KMS-11 (cell line): ENCODE data around the gene ATXN2.

ENCODE experiments used
- H2AFZ ChIP-seq: fragments of 200-600 bp; sonication (generic); 2 replicates; pipeline ENCODE4 v1.6.1; 2016; ENCODE audit warnings: antibody characterized with exemption, mixed run types, low read depth
- H3K27ac ChIP-seq: fragments of 200-600 bp; sonication (generic); 2 replicates; pipeline ENCODE4 v1.6.1; 2016; ENCODE audit warnings: mild to moderate bottlenecking, mixed run types
- H3K27me3 ChIP-seq: fragments of 200-600 bp; sonication (generic); 2 replicates; pipeline ENCODE4 v1.6.1; 2017; ENCODE audit warnings: mild to moderate bottlenecking, low read depth, mixed run types, moderate library complexity; ENCODE audit not compliant: insufficient read depth
- H3K36me3 ChIP-seq: fragments of 200-600 bp; sonication (generic); 2 replicates; pipeline ENCODE4 v1.6.1; 2017; ENCODE audit warnings: mild to moderate bottlenecking, mixed run types; ENCODE audit not compliant: insufficient read depth
- H3K4me1 ChIP-seq: fragments of 200-600 bp; sonication (generic); 2 replicates; pipeline ENCODE4 v1.6.1; 2016; ENCODE audit warnings: mild to moderate bottlenecking, low read depth, mixed run types; ENCODE audit not compliant: poor library complexity, severe bottlenecking
- H3K4me2 ChIP-seq: fragments of 200-600 bp; sonication (generic); 2 replicates; pipeline ENCODE4 v1.7.0; 2016; ENCODE audit warnings: mild to moderate bottlenecking, mixed run types
- H3K4me3 ChIP-seq: fragments of 200-600 bp; sonication (generic); IDR thresholded peaks from 2 replicates; pipeline ENCODE4 v1.6.1; 2017; ENCODE audit warnings: low read depth, low read length, mixed read lengths; ENCODE audit not compliant: insufficient read depth
- H3K79me2 ChIP-seq: fragments of 200-600 bp; sonication (generic); 2 replicates; pipeline ENCODE4 v1.6.1; 2016; ENCODE audit warnings: low read depth, mixed run types; ENCODE audit not compliant: insufficient read depth
- H3K9ac ChIP-seq: fragments of 200-600 bp; sonication (generic); 2 replicates; pipeline ENCODE4 v1.6.1; 2016; ENCODE audit warnings: mild to moderate bottlenecking, mixed run types
- H4K20me1 ChIP-seq: fragments of 200-600 bp; sonication (generic); 2 replicates; pipeline ENCODE4 v1.6.1; 2016; ENCODE audit warnings: mild to moderate bottlenecking, mixed run types; ENCODE audit not compliant: insufficient read depth
- TF ChIP-seq, protein P1 (sequence below): fragments of 200-600 bp; sonication (generic); conservative IDR thresholded peaks from 2 replicates; pipeline ENCODE4 v1.6.1; 2017; ENCODE audit warnings: low read depth, mild to moderate bottlenecking, antibody characterized with exemption, low read length, moderate library complexity, mixed read lengths

Gene ATXN2

DNA sequence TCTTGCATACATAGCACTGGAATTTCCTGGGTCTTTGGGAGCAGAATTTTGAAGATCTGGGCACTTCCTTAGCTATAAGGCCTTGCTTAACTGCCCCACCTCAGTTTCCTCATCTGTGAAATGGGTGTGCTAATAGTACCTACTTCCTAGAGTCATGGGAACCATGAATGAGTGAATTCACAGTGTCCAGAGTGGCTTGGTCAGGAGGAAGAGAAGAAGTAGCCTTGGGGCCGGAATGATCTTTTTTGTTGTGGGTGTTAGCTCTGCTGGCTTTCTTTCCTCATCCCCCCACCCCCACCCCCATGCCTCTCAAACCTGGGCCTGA, 191.0 kb downstream of the ATXN2 start:
- TF ChIP-seq, protein P1, sequence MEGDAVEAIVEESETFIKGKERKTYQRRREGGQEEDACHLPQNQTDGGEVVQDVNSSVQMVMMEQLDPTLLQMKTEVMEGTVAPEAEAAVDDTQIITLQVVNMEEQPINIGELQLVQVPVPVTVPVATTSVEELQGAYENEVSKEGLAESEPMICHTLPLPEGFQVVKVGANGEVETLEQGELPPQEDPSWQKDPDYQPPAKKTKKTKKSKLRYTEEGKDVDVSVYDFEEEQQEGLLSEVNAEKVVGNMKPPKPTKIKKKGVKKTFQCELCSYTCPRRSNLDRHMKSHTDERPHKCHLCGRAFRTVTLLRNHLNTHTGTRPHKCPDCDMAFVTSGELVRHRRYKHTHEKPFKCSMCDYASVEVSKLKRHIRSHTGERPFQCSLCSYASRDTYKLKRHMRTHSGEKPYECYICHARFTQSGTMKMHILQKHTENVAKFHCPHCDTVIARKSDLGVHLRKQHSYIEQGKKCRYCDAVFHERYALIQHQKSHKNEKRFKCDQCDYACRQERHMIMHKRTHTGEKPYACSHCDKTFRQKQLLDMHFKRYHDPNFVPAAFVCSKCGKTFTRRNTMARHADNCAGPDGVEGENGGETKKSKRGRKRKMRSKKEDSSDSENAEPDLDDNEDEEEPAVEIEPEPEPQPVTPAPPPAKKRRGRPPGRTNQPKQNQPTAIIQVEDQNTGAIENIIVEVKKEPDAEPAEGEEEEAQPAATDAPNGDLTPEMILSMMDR: no peak
- H4K20me1 ChIP-seq: no peaks in the 10 kb centered on the region
- H3K79me2 ChIP-seq: peaks cover 47% of the 10 kb centered on the region
- peak overlapping the region; percentile 73; the same call in 1 of the 2 replicates for H3K4me2 ChIP-seq
- H2AFZ ChIP-seq: no peak overlapping the region
- no peaks in the 10 kb centered on the region for H3K27me3 ChIP-seq
- H3K36me3 ChIP-seq: no peaks in the 10 kb centered on the region
- no peak overlapping the region for H3K4me3 ChIP-seq
- H3K27ac ChIP-seq: no peak overlapping the region
- peaks cover 63% of the 10 kb centered on the region for H3K4me1 ChIP-seq
- no peak overlapping the region for H3K9ac ChIP-seq

DNA sequence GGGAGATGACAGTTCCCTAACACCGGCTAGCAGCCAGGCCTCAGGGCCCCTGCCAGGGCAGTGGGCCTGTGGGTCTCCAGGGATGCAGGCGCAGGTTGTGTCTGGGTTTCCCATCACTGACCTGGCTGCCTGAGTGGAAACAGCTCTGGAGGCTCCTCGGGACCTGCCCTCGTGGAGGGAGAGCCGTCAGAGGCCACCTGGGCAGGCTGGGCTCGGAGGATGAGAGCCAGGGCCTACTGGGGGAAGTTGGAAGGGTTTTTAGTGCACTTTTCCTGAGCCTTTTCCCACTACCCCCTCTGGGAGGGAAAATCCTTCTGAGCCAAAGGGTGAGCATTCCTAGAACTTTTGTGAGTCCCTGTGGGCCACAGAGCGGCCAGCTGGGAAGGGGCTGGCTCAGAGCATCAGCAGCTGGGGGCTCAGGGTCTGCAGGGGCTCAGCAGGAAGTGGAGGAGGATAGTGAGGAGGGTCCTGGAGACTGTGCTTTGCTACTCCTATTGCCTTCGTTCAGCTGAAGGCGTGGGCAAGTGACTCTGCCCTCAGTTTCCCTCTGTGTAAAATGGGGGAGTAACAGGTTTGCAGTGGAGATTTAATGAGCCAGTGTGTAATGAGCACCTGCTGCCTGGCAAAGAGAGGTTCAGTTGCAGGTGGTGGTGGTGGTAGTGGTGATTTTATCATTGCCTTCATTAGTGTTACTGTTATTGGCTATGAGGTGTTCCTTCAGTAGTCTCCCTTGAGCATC, 191.6 kb downstream of the ATXN2 start:
- TF ChIP-seq, protein P1: no peak
- H3K4me2 ChIP-seq: peak overlapping the region; percentile 73
- no peak overlapping the region for H3K4me3 ChIP-seq
- H4K20me1 ChIP-seq: no peaks in the 10 kb centered on the region
- no peaks in the 10 kb centered on the region for H3K36me3 ChIP-seq
- H3K79me2 ChIP-seq: peaks cover 43% of the 10 kb centered on the region
- peak overlapping the region; percentile 71; the same call in 1 of the 2 replicates for H3K9ac ChIP-seq
- H3K27me3 ChIP-seq: no peaks in the 10 kb centered on the region
- H2AFZ ChIP-seq: no peak overlapping the region
- H3K27ac ChIP-seq: no peak overlapping the region
- H3K4me1 ChIP-seq: peaks cover 64% of the 10 kb centered on the region

DNA sequence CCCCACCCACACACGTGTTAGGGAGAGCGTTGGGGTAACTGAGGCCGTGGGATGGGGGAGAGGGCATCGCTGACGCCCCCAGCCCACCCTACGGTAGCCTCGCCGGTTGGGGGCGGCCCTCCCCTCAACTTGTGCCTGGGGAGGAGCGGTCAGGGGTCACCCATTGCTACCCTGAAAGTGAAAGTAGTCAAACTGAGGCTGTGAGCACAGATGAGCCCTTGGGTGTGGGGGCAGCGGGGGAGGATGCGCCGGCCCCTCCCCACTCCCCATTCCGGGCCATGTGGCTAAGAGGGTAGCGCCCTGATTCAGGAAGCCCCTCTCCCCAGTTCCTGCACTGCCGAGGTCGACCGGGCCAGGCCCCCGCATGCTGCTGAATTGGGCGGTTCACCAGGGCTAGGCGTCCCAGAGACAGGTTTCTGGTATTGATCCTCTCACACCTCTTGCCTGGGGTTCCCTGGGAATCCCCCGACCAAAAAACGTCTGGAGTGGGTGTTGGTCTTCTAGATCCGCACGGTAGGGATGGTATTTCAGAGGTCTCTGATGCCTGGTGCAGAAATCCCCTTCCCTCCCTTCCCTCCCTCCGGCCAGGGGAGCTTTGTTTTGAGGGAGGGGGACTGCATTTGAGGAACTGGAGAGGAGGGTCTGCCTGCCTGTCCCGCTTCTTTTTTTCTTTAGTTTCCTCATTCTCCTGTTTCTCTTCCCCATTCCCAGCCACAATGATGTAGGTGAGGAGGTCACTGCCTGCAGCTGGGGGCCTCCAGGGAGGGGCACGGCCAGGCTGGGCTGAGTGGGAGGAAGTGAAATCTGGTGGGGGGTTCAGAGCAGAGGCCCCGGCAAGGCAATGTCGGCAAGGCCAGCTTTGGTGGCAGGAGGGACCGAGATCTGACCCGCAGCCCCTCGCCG, 192.4 kb downstream of the ATXN2 start:
- Histone ChIP-seq H3K79me2 (peaks cover 43% of the 10 kb centered on the region), H3K4me2 (peak overlapping the region; percentile 73), H3K4me3 (no peak overlapping the region), H3K27me3 (no peaks in the 10 kb centered on the region), H4K20me1 (no peaks in the 10 kb centered on the region), H2AFZ (no peak overlapping the region), H3K4me1 (peaks cover 71% of the 10 kb centered on the region), H3K27ac (peak overlapping the region; percentile 55), H3K36me3 (no peaks in the 10 kb centered on the region), H3K9ac (peak overlapping the region; percentile 71)
- TF ChIP-seq, protein P1: no peak

DNA sequence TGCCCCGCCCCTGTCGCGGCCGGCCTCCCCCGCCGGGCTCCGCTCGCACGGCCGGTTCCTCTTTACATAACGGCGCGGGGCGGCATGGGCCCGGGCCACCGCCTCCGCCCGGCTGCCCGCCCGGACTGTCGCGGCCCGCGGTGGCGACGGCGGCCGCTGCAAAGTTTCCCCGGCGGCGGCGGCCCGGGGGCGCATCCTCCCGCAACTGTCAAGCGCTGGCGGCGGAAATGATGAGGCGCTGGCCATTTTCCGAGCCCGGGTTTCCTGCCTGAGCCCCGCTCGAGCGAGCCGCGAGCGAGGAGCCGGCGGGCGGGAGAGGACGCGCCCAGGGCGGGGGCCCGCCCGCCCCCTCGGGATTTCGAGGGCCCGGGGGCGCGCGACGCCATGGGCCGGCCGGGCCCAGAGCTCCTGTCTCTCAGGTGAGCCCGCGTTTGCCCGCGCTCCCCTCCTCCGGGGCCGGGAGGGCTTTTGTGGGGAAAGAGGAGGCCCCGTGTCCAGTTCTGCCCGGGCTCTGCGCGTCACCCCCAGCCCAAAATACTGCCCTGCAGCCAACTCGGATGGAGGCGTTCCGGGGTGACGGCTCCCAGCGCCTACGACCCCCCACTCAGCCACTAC, 193.1 kb downstream of the ATXN2 start, which contains the start of gene SH2B3:
TSS of gene SH2B3 (plus strand) at position 65 of the 615 bp plus-strand sequence. CDS start 12,223 bp downstream, outside the sequence.
- Histone ChIP-seq H3K36me3 (no peaks in the 10 kb centered on the region), H3K4me3 (no peak within 1 kb of the TSS), H2AFZ (peak within 1 kb of the TSS; percentile 14; the same call in 1 of the 2 replicates), H4K20me1 (no peaks in the 10 kb centered on the region), H3K27ac (peak within 1 kb of the TSS; percentile 76), H3K9ac (peak within 1 kb of the TSS; percentile 71), H3K4me1 (peaks cover 64% of the 10 kb centered on the region), H3K79me2 (peaks cover 43% of the 10 kb centered on the region), H3K4me2 (peak within 1 kb of the TSS; percentile 93), H3K27me3 (no peaks in the 10 kb centered on the region)
- TF ChIP-seq, protein P1: no peak
